H1 (cell line): ENCODE data around the gene MED29. TPM values are rescaled to one million over a fixed set of nuclear protein-coding genes. Genes with fewer than 3 reads are reported as not detected.
A peak's percentile ranks its signal among the peaks of the same experiment; 100 is the strongest.

Source experiments
- CHD7 ChIP-seq: fragments of 300-600 bp; sonication (generic); IDR thresholded peaks from 2 replicates; pipeline ENCODE4 v1.7.1; 2012; ENCODE audit warnings: low read length, moderate library complexity, mild to moderate bottlenecking, inconsistent platforms; ENCODE audit not compliant: insufficient replicate concordance
- JUND ChIP-seq: IDR thresholded peaks from 2 replicates; pipeline ENCODE4 v1.6.1; 2011; ENCODE audit warnings: mild to moderate bottlenecking, improper control_type of control experiment, low read length
- KDM1A ChIP-seq: fragments of 200-600, 300-600 bp; sonication (generic); IDR thresholded peaks from 2 replicates; pipeline ENCODE4 v1.7.1; 2016; ENCODE audit warnings: mild to moderate bottlenecking, low read length, borderline replicate concordance
- MAX ChIP-seq: IDR thresholded peaks from 2 replicates; pipeline ENCODE4 v1.6.1; 2012; ENCODE audit warnings: inconsistent platforms
- NANOG ChIP-seq: IDR thresholded peaks from 2 replicates; pipeline ENCODE4 v1.6.1; 2011; ENCODE audit warnings: low read length, low read depth, mild to moderate bottlenecking, inconsistent platforms; ENCODE audit not compliant: insufficient read depth, poor library complexity, severe bottlenecking
- SIN3A ChIP-seq, 2 experiments: IDR thresholded peaks in 1 of 2; conservative IDR thresholded peaks in 1 of 2; 2 replicates each; pipeline ENCODE4 v1.6.1; 2011 to 2012; ENCODE audit warnings: low read length in 2 of 2, improper control_type of control experiment in 1 of 2, low read depth in 1 of 2, mild to moderate bottlenecking in 1 of 2
- USF2 ChIP-seq: IDR thresholded peaks from 2 replicates; pipeline ENCODE4 v1.6.1; 2011; ENCODE audit warnings: low read length, improper control_type of control experiment
- polyA plus RNA-seq, 7 experiments: library from polyadenylated mRNA; depleted of rRNA in 3 of 7; stranded (reverse) in 5 of 7; unstranded in 2 of 7; fragments of >200 nt in 5 of 7; fragments of 200-250 nt in 2 of 7; gene quantifications; 1 replicate in 5 of 7; 2 replicates in 1 of 7; 4 replicates in 1 of 7; pipeline versions ENCODE4 v1.2.1 to v1.2.3, GENCODE V29; 2011 to 2013; ENCODE audit warnings: missing spikeins in 2 of 7, mixed read lengths in 2 of 7
- total RNA-seq: library from RNA; stranded (reverse); fragmentation: NEBNext Ultra II Directional; extraction: Animal tissue kit (Norgen Biotek cat#: 25700); gene quantifications from 2 replicates; pipeline ENCODE4 v1.2.1, GENCODE V29; 2021

Gene MED29
- total and polyA plus RNA-seq, 2 of the 8 experiments (the other 6 are each of a cell fraction or from before 2014, with no cell fraction given), result 31.1 to 52.5 TPM

GRCh38 chr19:39402346-39403300 is 11.4 kb downstream of the MED29 start (continued):
- TF ChIP-seq MAX (peak; percentile 76), USF2 (no peak), JUND (no peak), KDM1A (peak; percentile 100), SIN3A (conservative IDR thresholded peaks at IDR 0.05 in 1 of 2, IDR thresholded peaks at IDR 0.05 in 1 of 2; ENCODE audit: low read depth in 1 of 2, low read length in 2 of 2) (0 out of 4 replicates have a peak, but pooled peaks of 1 of the 2 experiments have one; percentile 35), NANOG (no peak), CHD7 (no peak)
